Astrocyte (in vitro differentiated cells and primary cell): ENCODE measurements around the gene PAX8. TPM values are rescaled to one million over a fixed set of nuclear protein-coding genes. Genes with fewer than 3 reads are reported as not detected.

Source experiments
- DNase-seq: peaks from one replicate; pipeline ENCODE4 v3.0.0-alpha.2; 2010; ENCODE audit warnings: low read depth
- FAIRE-seq: peaks from 2 replicates; lab custom pipeline; 2011; peaks lifted over from hg19 to GRCh38; lab: Jason Lieb, UNC
- H2AFZ ChIP-seq: 2 replicates; pipeline ENCODE4 v1.6.0; 2012; ENCODE audit warnings: low read depth, low read length, inconsistent platforms
- H3K27ac ChIP-seq: 2 replicates; pipeline ENCODE4 v1.5.1; 2011; ENCODE audit warnings: low read depth, low read length, inconsistent platforms
- H3K27me3 ChIP-seq: 2 replicates; pipeline ENCODE4 v1.6.0; 2011; ENCODE audit warnings: low read length, inconsistent platforms; ENCODE audit not compliant: insufficient read depth
- H3K36me3 ChIP-seq: 2 replicates; pipeline ENCODE4 v1.5.1; 2011; ENCODE audit warnings: low read length, inconsistent platforms; ENCODE audit not compliant: insufficient read depth
- H3K4me1 ChIP-seq: 2 replicates; pipeline ENCODE4 v1.5.1; 2011; ENCODE audit warnings: low read length, inconsistent platforms; ENCODE audit not compliant: insufficient read depth
- H3K4me2 ChIP-seq: 2 replicates; pipeline ENCODE4 v1.6.0; 2012; ENCODE audit warnings: low read length, inconsistent platforms
- H3K4me3 ChIP-seq: 2 replicates; pipeline ENCODE4 v1.5.1; 2011; ENCODE audit warnings: low read depth, mild to moderate bottlenecking, low read length, inconsistent platforms; ENCODE audit not compliant: insufficient read depth
- H3K79me2 ChIP-seq: 2 replicates; pipeline ENCODE4 v1.6.0; 2012; ENCODE audit warnings: mild to moderate bottlenecking, low read length, inconsistent platforms; ENCODE audit not compliant: insufficient read depth
- H3K9ac ChIP-seq: 2 replicates; pipeline ENCODE4 v1.6.0; 2012; ENCODE audit warnings: mild to moderate bottlenecking, low read length, inconsistent platforms
- H3K9me3 ChIP-seq: 2 replicates; pipeline ENCODE4 v1.5.1; 2012; ENCODE audit warnings: low read depth, mild to moderate bottlenecking, low read length, inconsistent platforms; ENCODE audit not compliant: insufficient read depth
- H4K20me1 ChIP-seq: 2 replicates; pipeline ENCODE4 v1.6.0; 2012; ENCODE audit warnings: low read length, inconsistent platforms; ENCODE audit not compliant: insufficient read depth
- H3K27ac Mint-ChIP-seq: one replicate; pipeline ENCODE4 v1.8.0; 2021; ENCODE audit warnings: mild to moderate bottlenecking, mixed read lengths; ENCODE audit not compliant: unreplicated experiment
- H3K27me3 Mint-ChIP-seq: one replicate; pipeline ENCODE4 v1.8.0; 2021; ENCODE audit warnings: low read depth, mixed read lengths; ENCODE audit not compliant: unreplicated experiment
- H3K36me3 Mint-ChIP-seq: one replicate; pipeline ENCODE4 v1.8.0; 2021; ENCODE audit warnings: low read depth, mixed read lengths; ENCODE audit not compliant: unreplicated experiment
- H3K4me1 Mint-ChIP-seq: one replicate; pipeline ENCODE4 v1.8.0; 2021; ENCODE audit warnings: low read depth, mixed read lengths; ENCODE audit not compliant: unreplicated experiment
- H3K4me3 Mint-ChIP-seq: one replicate; pipeline ENCODE4 v1.8.0; 2021; ENCODE audit warnings: mild to moderate bottlenecking, moderate library complexity, mixed read lengths; ENCODE audit not compliant: unreplicated experiment
- H3K9me3 Mint-ChIP-seq: one replicate; pipeline ENCODE4 v1.8.0; 2021; ENCODE audit warnings: mild to moderate bottlenecking, mixed read lengths; ENCODE audit not compliant: unreplicated experiment
- EZH2 ChIP-seq: IDR thresholded peaks from 2 replicates; pipeline ENCODE4 v1.6.1; 2012; ENCODE audit warnings: mild to moderate bottlenecking, low read length, inconsistent platforms; ENCODE audit not compliant: insufficient read depth
- total RNA-seq: library from RNA; stranded (reverse); gene quantifications from 2 replicates; pipeline ENCODE4 v1.2.1, GENCODE V29; 2021
- TF ChIP-seq, protein P1 (sequence below): IDR thresholded peaks from 2 replicates; pipeline ENCODE4 v1.5.1; 2011; ENCODE audit warnings: low read depth, mild to moderate bottlenecking, inconsistent platforms, low read length, moderate library complexity; ENCODE audit not compliant: insufficient read depth

Gene PAX8
- total RNA-seq, 1 donor from 2014 or later: 0.48 TPM

DNA sequence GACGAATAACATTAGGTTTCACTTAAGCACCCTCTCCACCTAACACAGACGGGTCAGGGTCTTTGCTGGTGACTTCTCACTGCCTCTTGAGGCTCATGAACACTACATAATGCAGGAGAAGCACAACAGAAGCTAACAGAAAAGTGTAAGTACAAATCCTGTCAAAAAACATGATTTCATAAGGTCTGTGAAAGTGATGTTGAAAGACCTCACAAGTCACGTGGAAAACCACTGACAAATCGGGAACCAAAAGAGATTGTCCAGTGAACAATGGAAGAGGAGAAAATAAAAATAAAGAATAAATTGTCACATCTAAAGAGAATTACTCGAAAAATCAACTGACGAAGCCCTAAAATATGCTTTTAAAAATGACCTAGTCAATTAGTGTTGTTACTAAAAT is 91.0 kb downstream of the PAX8 start:
- TF ChIP-seq EZH2: no peak
- TF ChIP-seq, protein P1, sequence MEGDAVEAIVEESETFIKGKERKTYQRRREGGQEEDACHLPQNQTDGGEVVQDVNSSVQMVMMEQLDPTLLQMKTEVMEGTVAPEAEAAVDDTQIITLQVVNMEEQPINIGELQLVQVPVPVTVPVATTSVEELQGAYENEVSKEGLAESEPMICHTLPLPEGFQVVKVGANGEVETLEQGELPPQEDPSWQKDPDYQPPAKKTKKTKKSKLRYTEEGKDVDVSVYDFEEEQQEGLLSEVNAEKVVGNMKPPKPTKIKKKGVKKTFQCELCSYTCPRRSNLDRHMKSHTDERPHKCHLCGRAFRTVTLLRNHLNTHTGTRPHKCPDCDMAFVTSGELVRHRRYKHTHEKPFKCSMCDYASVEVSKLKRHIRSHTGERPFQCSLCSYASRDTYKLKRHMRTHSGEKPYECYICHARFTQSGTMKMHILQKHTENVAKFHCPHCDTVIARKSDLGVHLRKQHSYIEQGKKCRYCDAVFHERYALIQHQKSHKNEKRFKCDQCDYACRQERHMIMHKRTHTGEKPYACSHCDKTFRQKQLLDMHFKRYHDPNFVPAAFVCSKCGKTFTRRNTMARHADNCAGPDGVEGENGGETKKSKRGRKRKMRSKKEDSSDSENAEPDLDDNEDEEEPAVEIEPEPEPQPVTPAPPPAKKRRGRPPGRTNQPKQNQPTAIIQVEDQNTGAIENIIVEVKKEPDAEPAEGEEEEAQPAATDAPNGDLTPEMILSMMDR: no peak
- Histone ChIP-seq H3K9ac (no peak overlapping the region), H3K4me2 (no peak overlapping the region), H3K36me3 (no peaks in the 10 kb centered on the region), H3K4me3 (no peak overlapping the region), H4K20me1 (no peaks in the 10 kb centered on the region), H3K4me1 (no peaks in the 10 kb centered on the region), H2AFZ (no peak overlapping the region), H3K27me3 (no peaks in the 10 kb centered on the region), H3K79me2 (no peaks in the 10 kb centered on the region), H3K9me3 (no peaks in the 10 kb centered on the region), H3K27ac (no peak overlapping the region)
- no peaks in the 10 kb centered on the region for H3K4me1 Mint-ChIP-seq
- H3K9me3 Mint-ChIP-seq: no peaks in the 10 kb centered on the region
- no peak overlapping the region for H3K4me3 Mint-ChIP-seq
- H3K27ac Mint-ChIP-seq: no peak overlapping the region
- H3K27me3 Mint-ChIP-seq: peaks cover 18% of the 10 kb centered on the region
- DNase-seq (no peak), FAIRE-seq (no peak)
- H3K36me3 Mint-ChIP-seq: no peaks in the 10 kb centered on the region

DNA sequence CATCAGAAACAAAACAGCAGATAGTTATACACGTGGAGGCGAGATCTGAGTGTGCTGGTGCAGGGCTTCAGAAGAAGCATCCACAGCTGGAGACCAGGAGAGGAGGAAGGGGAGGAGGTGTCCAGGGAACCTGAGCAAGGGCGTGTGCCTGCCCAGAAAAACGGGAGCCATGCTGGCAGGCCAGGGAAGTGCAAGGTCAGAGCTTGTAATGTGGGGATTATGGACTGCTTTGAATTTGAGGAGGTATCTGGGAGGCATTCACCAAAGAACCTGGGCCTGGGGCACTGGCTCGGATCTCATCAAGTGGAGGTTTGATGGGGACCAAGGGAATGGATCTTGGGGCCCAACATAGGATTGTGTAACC is 92.3 kb downstream of the PAX8 start:
- H4K20me1 ChIP-seq: no peaks in the 10 kb centered on the region
- DNase-seq (no peak), FAIRE-seq (no peak)
- no peak overlapping the region for H3K9ac ChIP-seq
- H3K4me3 ChIP-seq: no peak overlapping the region
- no peaks in the 10 kb centered on the region for H3K4me1 ChIP-seq
- no peaks in the 10 kb centered on the region for H3K27me3 ChIP-seq
- no peaks in the 10 kb centered on the region for H3K79me2 ChIP-seq
- Mint-ChIP-seq H3K36me3 (no peaks in the 10 kb centered on the region), H3K4me3 (no peak overlapping the region), H3K27ac (no peak overlapping the region), H3K27me3 (peaks cover 23% of the 10 kb centered on the region), H3K9me3 (no peaks in the 10 kb centered on the region), H3K4me1 (no peaks in the 10 kb centered on the region)
- TF ChIP-seq, protein P1: no peak
- no peak for TF ChIP-seq EZH2
- no peaks in the 10 kb centered on the region for H3K36me3 ChIP-seq
- no peaks in the 10 kb centered on the region for H3K9me3 ChIP-seq
- no peak overlapping the region for H3K27ac ChIP-seq
- H2AFZ ChIP-seq: no peak overlapping the region
- no peak overlapping the region for H3K4me2 ChIP-seq

DNA sequence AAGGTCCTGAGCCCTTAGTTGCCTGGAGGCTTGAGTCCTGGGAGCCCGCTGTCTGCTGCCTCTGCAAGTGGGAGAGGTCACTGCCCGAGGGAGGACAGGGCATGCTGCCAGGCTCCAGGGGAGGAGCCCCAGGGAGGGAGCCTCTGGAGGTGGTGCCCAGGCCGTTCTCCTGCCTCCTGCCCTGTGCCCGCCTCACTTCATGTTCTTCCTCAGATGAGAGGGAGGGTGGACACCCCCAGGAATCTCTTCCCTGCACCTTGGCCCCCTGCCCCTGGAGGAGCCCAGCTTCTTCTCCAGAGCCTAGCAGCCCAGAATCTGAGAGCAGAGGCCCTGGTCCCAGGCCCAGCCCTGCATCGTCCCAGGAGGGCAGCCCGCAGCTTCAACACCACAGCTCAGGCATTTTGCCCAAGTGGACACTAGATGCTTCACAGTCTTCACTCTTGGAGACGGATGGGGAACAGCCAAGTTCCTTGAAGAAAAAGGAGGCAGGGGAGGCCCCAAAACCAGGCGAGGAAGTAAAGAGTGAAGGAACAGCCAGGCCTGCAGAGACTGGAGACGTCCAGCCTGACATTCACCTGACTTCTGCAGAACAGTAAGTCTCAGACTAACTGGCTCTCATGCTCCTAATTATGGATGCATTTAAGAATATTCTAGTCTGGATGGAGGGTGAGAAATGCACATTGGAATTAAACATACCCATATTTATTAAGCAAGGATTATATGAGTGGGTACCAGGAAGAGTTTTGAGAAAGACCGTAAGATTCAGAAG is 92.9 kb downstream of the PAX8 start:
- Histone ChIP-seq H3K4me2 (no peak overlapping the region), H3K4me3 (no peak overlapping the region), H2AFZ (no peak overlapping the region), H4K20me1 (no peaks in the 10 kb centered on the region), H3K36me3 (no peaks in the 10 kb centered on the region), H3K9me3 (no peaks in the 10 kb centered on the region), H3K4me1 (no peaks in the 10 kb centered on the region), H3K79me2 (no peaks in the 10 kb centered on the region), H3K9ac (no peak overlapping the region), H3K27ac (no peak overlapping the region), H3K27me3 (no peaks in the 10 kb centered on the region)
- no peak overlapping the region for H3K27ac Mint-ChIP-seq
- FAIRE-seq (no peak), DNase-seq (no peak)
- peaks cover 23% of the 10 kb centered on the region for H3K27me3 Mint-ChIP-seq
- TF ChIP-seq, protein P1: no peak
- TF ChIP-seq EZH2: no peak
- no peaks in the 10 kb centered on the region for H3K36me3 Mint-ChIP-seq
- no peak overlapping the region for H3K4me3 Mint-ChIP-seq
- H3K4me1 Mint-ChIP-seq: no peaks in the 10 kb centered on the region
- no peaks in the 10 kb centered on the region for H3K9me3 Mint-ChIP-seq
